HFFc6 (cell line): ENCODE results near the gene TICAM2. TPM values are rescaled to one million over a fixed set of nuclear protein-coding genes. Genes with fewer than 3 reads are reported as not detected.
A peak's percentile ranks its signal among the peaks of the same experiment; 100 is the strongest.

Experiments used
- DNase-seq: peaks from one replicate; pipeline ENCODE4 v3.0.0-alpha.2; 2018
- H3K27ac Mint-ChIP-seq: 2 replicates; pipeline ENCODE4 v1.8.0; 2020; ENCODE audit warnings: mild to moderate bottlenecking, mixed read lengths
- H3K27me3 Mint-ChIP-seq: 2 replicates; pipeline ENCODE4 v1.8.0; 2021; ENCODE audit warnings: mild to moderate bottlenecking, moderate library complexity, mixed read lengths; ENCODE audit not compliant: insufficient read depth
- H3K36me3 Mint-ChIP-seq: 2 replicates; pipeline ENCODE4 v1.8.0; 2021; ENCODE audit warnings: low read depth, mixed read lengths
- H3K4me1 Mint-ChIP-seq: 2 replicates; pipeline ENCODE4 v1.8.0; 2020; ENCODE audit warnings: low read depth, mixed read lengths
- H3K4me3 Mint-ChIP-seq: 2 replicates; pipeline ENCODE4 v1.8.0; 2020; ENCODE audit warnings: mild to moderate bottlenecking, moderate library complexity, mixed read lengths
- H3K9me3 Mint-ChIP-seq: 2 replicates; pipeline ENCODE4 v1.8.0; 2020; ENCODE audit warnings: mild to moderate bottlenecking, mixed read lengths
- CTCF ChIP-seq: fragments of 200-600 bp; sonication (generic); IDR thresholded peaks from 2 replicates; pipeline ENCODE4 v1.5.0; 2021; ENCODE audit warnings: antibody characterized with exemption, mild to moderate bottlenecking
- total RNA-seq, 6 experiments: library from RNA; stranded (reverse); fragmentation: NEBNext Ultra II Directional; extraction: Animal tissue kit (Norgen Biotek cat#: 25700); gene quantifications; 2 replicates in 1 of 6; 3 replicates in 5 of 6; pipeline ENCODE4 v1.2.3, GENCODE V29; 2021

The TICAM2 gene
- total RNA-seq, 6 experiments from 2014 or later: 8.3 to 15.9 (median 13.1) TPM

- H3K27ac Mint-ChIP-seq: no peak overlapping the region
- H3K27me3 Mint-ChIP-seq: no peaks in the 10 kb centered on the region; the same call in 1 of the 2 replicates
- H3K36me3 Mint-ChIP-seq: peaks cover 63% of the 10 kb centered on the region
- no peak for DNase-seq
- no peak overlapping the region for H3K4me3 Mint-ChIP-seq
- peaks cover 68% of the 10 kb centered on the region for H3K4me1 Mint-ChIP-seq
- no peak for TF ChIP-seq CTCF
- peaks cover 14% of the 10 kb centered on the region for H3K9me3 Mint-ChIP-seq
Observed at GRCh38 chr5:115578657-115579056, 23.6 kb downstream of the TICAM2 start.

- DNase-seq: no peak
- H3K4me1 Mint-ChIP-seq: peaks cover 77% of the 10 kb centered on the region
- H3K4me3 Mint-ChIP-seq: no peak overlapping the region
- H3K27me3 Mint-ChIP-seq: no peaks in the 10 kb centered on the region; the same call in 1 of the 2 replicates
- H3K9me3 Mint-ChIP-seq: peaks cover 14% of the 10 kb centered on the region
- no peak overlapping the region for H3K27ac Mint-ChIP-seq
- peaks cover 60% of the 10 kb centered on the region for H3K36me3 Mint-ChIP-seq
- TF ChIP-seq CTCF: no peak
Observed at GRCh38 chr5:115577741-115578140, 24.5 kb downstream of the TICAM2 start.

GRCh38 chr5:115577329-115577728 lies 24.9 kb downstream of the TICAM2 start:
- Mint-ChIP-seq H3K36me3 (peaks cover 64% of the 10 kb centered on the region), H3K9me3 (peaks cover 14% of the 10 kb centered on the region), H3K27ac (no peak overlapping the region), H3K27me3 (no peaks in the 10 kb centered on the region; the same call in 1 of the 2 replicates), H3K4me3 (no peak overlapping the region), H3K4me1 (peaks cover 81% of the 10 kb centered on the region)
- no peak for DNase-seq
- TF ChIP-seq CTCF: no peak

GRCh38 chr5:115575167-115576070 lies 26.9 kb downstream of the TICAM2 start:
- TF ChIP-seq CTCF: no peak
- Mint-ChIP-seq H3K4me1 (peaks cover 72% of the 10 kb centered on the region), H3K27me3 (no peaks in the 10 kb centered on the region), H3K4me3 (peak overlapping the region; percentile 7), H3K9me3 (peaks cover 14% of the 10 kb centered on the region), H3K36me3 (peaks cover 54% of the 10 kb centered on the region), H3K27ac (peak overlapping the region; percentile 74)
- peak; percentile 68 for DNase-seq

- no peak overlapping the region for H3K4me3 Mint-ChIP-seq
- DNase-seq: peak; percentile 57
- H3K4me1 Mint-ChIP-seq: peaks cover 55% of the 10 kb centered on the region
- no peak overlapping the region for H3K27ac Mint-ChIP-seq
- peaks cover 14% of the 10 kb centered on the region for H3K9me3 Mint-ChIP-seq
- TF ChIP-seq CTCF: no peak
- H3K36me3 Mint-ChIP-seq: peaks cover 34% of the 10 kb centered on the region
- no peaks in the 10 kb centered on the region for H3K27me3 Mint-ChIP-seq
Observed at GRCh38 chr5:115573133-115573532, 29.1 kb downstream of the TICAM2 start.
